Activated CD8-positive, alpha-beta T cell treated with anti-CD3 and anti-CD28 coated beads for 36 hours (primary cell): ENCODE results near the gene LITAF. TPM values are rescaled to one million over a fixed set of nuclear protein-coding genes. Genes with fewer than 3 reads are reported as not detected.

ENCODE experiments used
- ATAC-seq: fragments of 200-7000 bp; cut with Tn5 transposase; one replicate; pipeline ENCODE4 v1.10.0; 2021; ENCODE audit warnings: mild to moderate bottlenecking, moderate library complexity
- CTCF ChIA-PET: fragments of 350-600 bp; sonication (Branson Sonifier 250); formaldehyde crosslinking; loops from one replicate; lab custom pipeline; 2021; ENCODE audit warnings: antibody characterized with exemption; lab: Charles Lee
- POLR2A ChIA-PET: fragments of 350-600 bp; sonication (Branson Sonifier 250); formaldehyde crosslinking; loops from one replicate; lab custom pipeline; 2021; ENCODE audit warnings: antibody characterized with exemption; lab: Charles Lee
- DNase-seq: peaks from one replicate; pipeline ENCODE4 v3.0.0-alpha.2; 2020
- H3K27ac Mint-ChIP-seq: one replicate; pipeline ENCODE4 v1.8.0; 2021; ENCODE audit warnings: mild to moderate bottlenecking, mixed read lengths
- H3K27me3 Mint-ChIP-seq: one replicate; pipeline ENCODE4 v1.8.0; 2021; ENCODE audit warnings: mixed read lengths
- H3K36me3 Mint-ChIP-seq: one replicate; pipeline ENCODE4 v1.8.0; 2021; ENCODE audit warnings: low read depth, mixed read lengths
- H3K4me1 Mint-ChIP-seq: one replicate; pipeline ENCODE4 v1.8.0; 2021; ENCODE audit warnings: low read depth, mixed read lengths
- H3K4me3 Mint-ChIP-seq: one replicate; pipeline ENCODE4 v1.8.0; 2021; ENCODE audit warnings: mild to moderate bottlenecking, moderate library complexity, mixed read lengths
- H3K9me3 Mint-ChIP-seq: one replicate; pipeline ENCODE4 v1.8.0; 2021; ENCODE audit warnings: mixed read lengths
- CTCF ChIP-seq: fragments of 200-600 bp; IDR thresholded peaks from one replicate; pipeline ENCODE4 v1.8.0; 2022; ENCODE audit warnings: antibody characterized with exemption, mild to moderate bottlenecking
- intact Hi-C: fragments of 100-400 bp; cut with micrococcal nuclease; formaldehyde crosslinking; loops from one replicate; pipeline ENCODE4 v1.10.0; 2022
- total RNA-seq, 2 experiments: library from RNA; stranded (reverse); gene quantifications; one replicate each; pipeline ENCODE4 v1.2.3, GENCODE V29; 2021

Gene LITAF
- total RNA-seq, 2 experiments from 2014 or later, result 108 to 110 TPM

GRCh38 chr16:11612665-11613025, 25.9 kb upstream of the LITAF start:
- H3K4me1 Mint-ChIP-seq, result peaks cover 28% of the 10 kb centered on the region
- no peak overlapping the region for H3K27ac Mint-ChIP-seq
- CTCF ChIA-PET, result no interaction called here
- H3K27me3 Mint-ChIP-seq, result no peaks in the 10 kb centered on the region
- TF ChIP-seq CTCF, result no peak
- POLR2A ChIA-PET, result interaction anchor here (1.1 kb wide), 1 partner anchor 25 kb away, joined by 3 read pairs; no protein-coding TSS in a partner anchor
- H3K4me3 Mint-ChIP-seq, result no peak overlapping the region
- intact Hi-C loops, result no loop called here
- DNase-seq, result no peak
- no peak for ATAC-seq
- H3K9me3 Mint-ChIP-seq, result no peaks in the 10 kb centered on the region
- no peaks in the 10 kb centered on the region for H3K36me3 Mint-ChIP-seq

GRCh38 chr16:11611871-11612664, 25.3 kb upstream of the LITAF start:
- TF ChIP-seq CTCF, result no peak
- no peaks in the 10 kb centered on the region for H3K36me3 Mint-ChIP-seq
- peaks cover 28% of the 10 kb centered on the region for H3K4me1 Mint-ChIP-seq
- ChIA-PET POLR2A (no interaction called here), CTCF (no interaction called here)
- ATAC-seq (no peak), DNase-seq (no peak)
- no peak overlapping the region for H3K27ac Mint-ChIP-seq
- no peaks in the 10 kb centered on the region for H3K27me3 Mint-ChIP-seq
- H3K9me3 Mint-ChIP-seq, result no peaks in the 10 kb centered on the region
- intact Hi-C loops, result no loop called here
- no peak overlapping the region for H3K4me3 Mint-ChIP-seq

- H3K9me3 Mint-ChIP-seq, result no peaks in the 10 kb centered on the region
- no peak for TF ChIP-seq CTCF
- DNase-seq, result no peak
- H3K4me3 Mint-ChIP-seq, result no peak overlapping the region
- peaks cover 21% of the 10 kb centered on the region for H3K4me1 Mint-ChIP-seq
- no peaks in the 10 kb centered on the region for H3K36me3 Mint-ChIP-seq
- CTCF ChIA-PET, result interaction anchor here (0.9 to 1.0 kb wide), 2 partner anchors 11 to 31 kb away, joined by 3 read pairs; no protein-coding TSS in a partner anchor
- H3K27me3 Mint-ChIP-seq, result no peaks in the 10 kb centered on the region
- no peak for ATAC-seq
- POLR2A ChIA-PET, result no interaction called here
- intact Hi-C loops, result no loop called here
- H3K27ac Mint-ChIP-seq, result no peak overlapping the region
Observed at GRCh38 chr16:11610580-11610979, 23.9 kb upstream of the LITAF start.

GRCh38 chr16:11610121-11610505, 23.4 kb upstream of the LITAF start:
- no peak for TF ChIP-seq CTCF
- H3K9me3 Mint-ChIP-seq, result no peaks in the 10 kb centered on the region
- ATAC-seq (no peak), DNase-seq (no peak)
- no peak overlapping the region for H3K4me3 Mint-ChIP-seq
- no peaks in the 10 kb centered on the region for H3K27me3 Mint-ChIP-seq
- H3K36me3 Mint-ChIP-seq, result no peaks in the 10 kb centered on the region
- peaks cover 20% of the 10 kb centered on the region for H3K4me1 Mint-ChIP-seq
- intact Hi-C loops, result no loop called here
- CTCF ChIA-PET, result interaction anchor here (0.9 to 1.0 kb wide), 2 partner anchors 12 to 31 kb away, joined by 3 read pairs; no protein-coding TSS in a partner anchor
- POLR2A ChIA-PET, result no interaction called here
- H3K27ac Mint-ChIP-seq, result no peak overlapping the region

GRCh38 chr16:11609474-11610120, 22.9 kb upstream of the LITAF start:
- POLR2A ChIA-PET, result no interaction called here
- TF ChIP-seq CTCF, result no peak
- no peaks in the 10 kb centered on the region for H3K9me3 Mint-ChIP-seq
- H3K36me3 Mint-ChIP-seq, result no peaks in the 10 kb centered on the region
- no peaks in the 10 kb centered on the region for H3K27me3 Mint-ChIP-seq
- H3K4me1 Mint-ChIP-seq, result peaks cover 17% of the 10 kb centered on the region
- CTCF ChIA-PET, result interaction anchor here (0.9 to 1.0 kb wide), 2 partner anchors 12 to 32 kb away, joined by 3 read pairs; no protein-coding TSS in a partner anchor
- no peak for ATAC-seq
- H3K4me3 Mint-ChIP-seq, result no peak overlapping the region
- DNase-seq, result no peak
- intact Hi-C loops, result no loop called here
- no peak overlapping the region for H3K27ac Mint-ChIP-seq
